GM21619 (cell line): ENCODE measurements around the gene LRRC4C.

Experiments
- ATAC-seq: cut with Tn5 transposase; IDR thresholded peaks from one replicate; pipeline ENCODE4 v1.9.1; 2021; ENCODE audit not compliant: unreplicated experiment

Gene LRRC4C

DNA sequence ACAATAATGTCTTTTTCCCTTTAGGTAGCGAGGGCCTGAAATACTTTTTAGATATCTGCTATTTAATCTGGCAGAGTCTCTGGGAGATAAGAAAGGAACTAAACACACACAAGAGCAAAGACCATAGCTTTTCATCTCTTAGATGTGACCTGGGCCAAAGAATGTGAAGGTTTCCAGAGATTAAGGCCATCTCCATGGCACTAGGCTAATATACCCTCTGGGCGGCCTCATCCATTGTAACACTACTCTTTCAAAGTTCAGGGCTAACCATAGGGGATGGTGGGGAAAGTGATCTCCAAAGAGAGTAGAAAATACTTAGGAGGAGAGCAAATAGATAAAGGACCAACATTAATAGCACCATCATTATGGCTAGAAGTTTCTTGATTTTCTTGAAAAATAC, 326.4 kb downstream of the LRRC4C start:
- no peak for ATAC-seq

DNA sequence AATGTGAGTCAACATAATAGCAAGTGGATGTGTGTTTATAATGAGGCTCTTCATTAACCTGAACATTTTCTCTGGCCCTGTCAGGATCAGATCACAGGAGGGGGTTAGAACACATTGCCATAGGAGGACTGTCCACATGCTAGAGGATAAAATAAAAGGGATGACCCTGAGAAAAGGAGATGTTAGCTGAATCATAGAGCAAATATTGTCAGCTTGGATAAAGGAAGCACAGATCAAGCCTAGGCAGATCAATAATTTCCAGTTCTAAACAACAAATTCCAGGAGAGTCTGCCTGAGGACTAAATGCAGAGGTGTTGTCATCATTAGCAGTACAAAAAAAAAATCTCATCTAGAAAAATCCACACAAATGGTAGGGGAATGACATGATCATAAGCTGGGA, 337.9 kb downstream of the LRRC4C start:
- no peak for ATAC-seq

DNA sequence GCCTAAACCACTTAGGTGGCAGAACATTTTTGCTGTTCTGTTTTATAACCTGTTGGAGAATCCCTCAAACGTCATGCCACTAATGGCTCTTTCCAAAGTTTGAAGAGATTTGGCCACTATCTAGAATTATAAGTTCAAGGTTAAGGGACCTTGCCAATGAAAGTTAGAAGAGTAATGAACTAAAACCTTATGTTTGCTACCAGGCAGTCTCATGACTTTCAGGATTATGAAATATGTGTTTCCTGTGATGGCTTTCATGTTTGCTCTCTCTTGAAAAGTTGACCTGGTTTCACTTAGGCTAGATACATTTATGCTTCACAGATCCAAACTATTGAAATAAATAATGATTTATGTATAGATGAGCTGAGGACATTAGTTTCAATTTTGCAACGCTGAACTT, 340.0 kb downstream of the LRRC4C start:
- no peak for ATAC-seq

DNA sequence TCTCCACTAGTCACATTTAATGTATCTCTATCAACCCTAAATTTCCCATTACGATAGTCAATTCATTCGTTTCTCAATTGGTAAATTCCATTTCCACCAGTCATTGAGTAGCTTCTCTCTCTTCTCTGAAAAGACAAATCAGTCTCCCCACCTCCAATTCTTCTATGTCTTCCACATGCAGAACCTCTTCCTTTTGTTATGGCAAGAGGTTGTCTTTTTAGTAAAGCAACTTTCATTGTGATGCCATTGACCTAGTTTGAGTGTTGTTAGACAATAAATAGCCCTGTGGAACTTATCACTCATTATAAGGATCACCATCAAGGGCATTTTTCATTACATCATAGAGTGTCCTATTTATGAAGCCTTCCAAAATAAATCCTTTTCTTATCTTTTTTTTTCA, 340.9 kb downstream of the LRRC4C start:
- no peak for ATAC-seq

DNA sequence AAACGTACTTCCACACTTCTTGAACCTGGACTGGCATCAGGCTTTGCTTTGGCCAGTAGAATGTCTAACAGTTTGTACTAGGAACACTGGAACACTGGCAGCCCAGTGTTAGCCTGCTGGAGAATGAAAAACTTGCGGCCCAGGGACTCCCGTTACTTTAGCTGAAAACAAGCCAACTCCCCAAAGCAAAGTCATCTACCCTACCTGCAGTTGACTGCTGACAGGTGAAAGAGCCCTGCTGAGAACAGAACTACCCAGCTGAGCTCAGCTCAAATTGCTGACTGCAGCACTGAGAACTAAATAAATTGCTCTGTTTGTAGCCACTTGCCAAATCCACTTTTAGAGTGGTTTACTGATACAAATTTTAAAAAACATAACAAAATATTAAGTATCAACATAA, 342.5 kb downstream of the LRRC4C start:
- ATAC-seq = no peak

DNA sequence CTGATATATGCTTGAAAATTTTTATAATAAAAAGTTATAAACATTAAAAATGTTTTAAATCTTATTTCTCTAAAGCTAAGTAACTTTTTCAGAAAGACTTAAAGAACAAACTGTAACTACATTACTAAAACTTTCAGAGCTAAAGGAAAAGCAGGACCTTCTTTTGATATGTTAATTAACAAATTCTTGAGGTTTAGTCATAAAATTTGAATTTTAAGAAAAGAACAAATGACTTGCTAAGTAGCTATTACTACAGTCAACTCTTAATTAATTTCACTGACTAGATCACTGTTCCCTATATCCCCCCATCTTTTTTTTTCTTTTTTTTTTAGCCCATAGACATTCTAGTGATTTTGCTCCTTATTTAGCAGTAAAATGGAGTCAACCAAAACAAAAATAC, 344.4 kb downstream of the LRRC4C start:
- no peak for ATAC-seq

DNA sequence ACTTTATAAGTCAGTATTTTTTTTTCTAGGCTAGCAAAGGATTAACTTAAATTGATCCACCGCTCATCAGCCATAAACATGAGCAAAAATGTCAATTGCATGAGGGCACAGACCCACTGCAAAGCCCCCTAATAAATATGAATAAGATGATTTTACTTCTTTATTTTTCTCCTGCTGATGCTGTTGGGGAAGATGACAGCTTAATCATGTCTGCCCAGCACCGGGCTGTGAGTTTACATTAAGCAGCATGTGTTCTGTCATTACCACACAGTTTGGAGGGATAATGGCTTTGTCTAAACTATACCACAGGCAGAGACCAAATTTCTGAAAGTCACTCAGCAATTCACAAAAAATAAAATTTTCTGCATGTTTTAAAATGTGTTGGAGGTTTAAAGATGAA, 346.3 kb downstream of the LRRC4C start:
- no peak for ATAC-seq

DNA sequence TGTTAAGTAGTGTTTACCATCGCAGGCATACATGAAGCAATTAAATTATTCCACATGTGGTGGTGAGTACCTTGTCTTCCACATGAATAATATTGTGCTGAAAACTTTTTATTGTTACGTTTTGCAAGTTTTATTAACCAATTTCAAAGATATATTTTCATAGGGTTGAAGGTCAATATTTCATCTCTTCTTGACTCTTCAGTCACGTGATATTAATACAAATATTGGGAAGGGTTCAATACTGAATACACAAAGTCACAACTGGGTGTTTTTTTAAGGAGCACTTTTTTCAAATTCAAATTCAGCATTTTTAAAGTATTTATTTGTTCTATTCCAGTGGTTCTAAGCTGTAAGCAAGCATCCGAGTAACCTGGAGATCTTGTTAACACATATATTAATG, 348.9 kb downstream of the LRRC4C start:
- no peak for ATAC-seq

DNA sequence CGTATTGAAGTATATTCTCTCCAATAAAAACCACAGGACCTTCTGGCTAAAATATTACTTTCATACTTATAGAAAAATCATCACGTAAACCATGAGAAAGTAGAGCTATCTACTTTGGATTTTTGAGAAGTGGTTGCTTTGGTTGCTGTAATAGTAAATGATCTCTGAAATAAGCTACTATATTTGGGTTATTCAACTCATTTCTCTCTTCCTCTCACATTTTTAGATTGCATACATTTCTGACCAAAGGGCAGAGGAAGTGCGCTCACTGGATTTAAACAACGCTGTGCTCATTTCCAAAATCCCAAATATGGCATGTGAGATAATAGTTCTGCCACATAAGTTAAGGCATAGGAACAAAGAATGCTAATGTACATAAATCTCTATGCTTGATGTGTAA, 357.0 kb downstream of the LRRC4C start:
- no peak for ATAC-seq

DNA sequence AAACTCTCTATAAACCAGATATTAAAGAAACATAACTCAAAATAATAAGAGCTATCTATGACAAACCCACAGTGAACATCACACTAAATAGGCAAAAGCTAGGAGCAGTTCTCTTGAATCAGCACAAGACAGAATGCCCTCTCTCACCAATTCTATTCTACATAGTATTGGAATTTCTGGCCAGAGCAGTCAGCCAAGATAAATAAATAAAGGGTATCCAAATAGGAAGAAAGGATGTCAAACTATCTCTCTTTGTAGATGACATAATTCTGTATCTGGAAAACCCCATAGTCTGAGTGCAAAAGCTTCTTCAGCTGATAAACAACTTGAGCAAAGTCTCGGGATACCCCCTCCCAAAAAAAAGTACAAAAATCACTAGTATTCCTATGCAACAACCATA, 359.8 kb downstream of the LRRC4C start:
- no peak for ATAC-seq

DNA sequence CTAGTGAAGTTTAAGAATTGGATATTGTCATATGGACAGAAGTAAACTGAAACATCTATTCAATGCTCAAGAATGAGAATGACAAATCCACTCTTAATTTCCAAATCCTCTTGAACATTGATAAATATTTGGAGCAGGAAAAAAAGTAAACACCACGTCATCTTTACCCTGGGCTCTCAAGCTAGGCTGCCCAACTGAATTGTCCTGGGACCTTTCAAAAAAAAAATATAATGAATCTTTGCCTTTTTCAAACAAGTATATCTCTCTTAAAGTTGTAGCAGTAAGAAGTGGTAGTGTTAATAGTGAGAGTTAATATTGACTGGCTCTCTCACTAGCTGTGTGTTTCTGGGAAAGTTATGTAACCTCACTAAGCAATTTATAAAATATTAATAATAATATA, 374.3 kb downstream of the LRRC4C start:
- no peak for ATAC-seq

DNA sequence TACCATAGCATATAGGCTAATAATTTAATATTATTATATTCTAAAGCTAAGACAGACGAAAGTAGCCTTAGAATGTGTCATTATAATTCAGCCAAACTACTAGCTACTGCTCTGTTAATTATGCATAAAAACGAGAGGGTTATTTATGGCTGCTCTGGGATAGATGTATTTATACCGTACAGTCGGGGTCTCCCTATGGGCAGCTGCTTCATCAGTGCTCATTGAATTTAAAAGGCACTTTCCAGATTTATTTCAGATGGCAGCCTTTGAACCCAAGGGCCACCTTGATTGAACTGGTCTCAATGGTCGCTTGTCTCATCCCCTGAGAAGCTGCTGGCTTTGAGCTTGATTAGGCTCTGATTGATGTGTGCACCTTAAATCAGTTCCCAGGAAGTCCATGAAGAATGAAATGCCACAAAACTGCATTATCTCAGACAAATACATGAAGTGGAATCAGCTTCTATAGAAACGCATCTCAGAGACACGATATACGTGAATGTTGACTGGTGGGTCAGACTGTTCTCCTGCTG, 377.6 kb downstream of the LRRC4C start:
- ATAC-seq = no peak

DNA sequence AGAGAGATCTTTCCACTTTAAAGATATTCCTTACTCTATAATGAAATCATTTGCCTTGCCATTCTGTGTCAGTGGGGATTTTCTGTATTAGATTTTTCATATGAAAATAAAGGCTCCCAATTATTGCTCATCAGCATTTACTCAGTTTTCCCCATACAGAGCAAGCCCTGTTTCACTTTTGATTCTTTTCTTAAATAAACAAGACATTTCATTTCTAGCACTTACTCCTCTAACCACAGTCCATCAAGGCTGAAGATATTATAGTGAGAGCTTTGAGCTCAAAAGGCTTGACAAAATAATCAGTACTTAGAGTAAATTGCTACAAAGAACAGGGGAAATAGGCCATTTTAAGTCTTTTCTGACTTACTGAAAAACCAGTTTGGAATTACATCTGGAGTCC, 385.1 kb downstream of the LRRC4C start:
- no peak for ATAC-seq

DNA sequence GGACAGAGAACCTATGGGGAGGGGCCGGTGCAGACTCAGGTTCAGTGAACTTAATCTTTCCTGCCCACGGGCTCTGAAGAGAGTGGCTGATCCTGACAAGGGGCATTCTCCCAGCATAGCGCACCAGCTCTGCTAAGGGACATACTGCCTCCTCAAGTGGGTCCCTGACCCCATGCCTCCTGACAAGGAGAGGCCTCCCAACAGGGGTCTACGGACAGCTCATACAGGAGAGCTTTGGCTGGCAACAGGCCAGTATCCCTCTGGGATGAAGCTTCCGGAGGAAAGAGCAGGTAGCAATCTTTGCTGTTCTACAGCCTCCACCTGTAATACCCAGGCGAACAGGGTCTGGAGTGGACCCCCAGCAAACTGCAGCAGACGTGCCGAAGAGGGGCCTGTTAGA, 394.0 kb downstream of the LRRC4C start:
- no peak for ATAC-seq

DNA sequence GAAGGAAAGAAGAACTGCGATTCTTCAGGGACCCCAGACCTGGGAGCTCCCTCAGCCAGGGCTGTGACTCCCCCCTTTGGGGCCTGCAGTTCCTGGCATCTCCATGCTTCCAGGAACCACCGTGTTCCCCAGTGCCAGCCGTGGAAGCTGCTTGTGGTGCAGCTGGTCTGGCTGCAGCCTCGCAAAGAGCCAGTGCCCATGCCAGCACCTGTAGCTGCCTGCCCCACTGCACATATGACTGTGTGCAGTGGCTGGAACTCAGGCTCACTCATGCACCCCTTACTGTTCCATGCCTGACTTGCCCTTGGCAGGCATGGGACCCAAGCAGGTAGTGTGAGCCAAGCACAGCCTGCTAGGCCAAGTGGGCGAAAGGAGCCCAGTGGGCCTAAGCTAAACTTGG, 401.3 kb downstream of the LRRC4C start:
- no peak for ATAC-seq

DNA sequence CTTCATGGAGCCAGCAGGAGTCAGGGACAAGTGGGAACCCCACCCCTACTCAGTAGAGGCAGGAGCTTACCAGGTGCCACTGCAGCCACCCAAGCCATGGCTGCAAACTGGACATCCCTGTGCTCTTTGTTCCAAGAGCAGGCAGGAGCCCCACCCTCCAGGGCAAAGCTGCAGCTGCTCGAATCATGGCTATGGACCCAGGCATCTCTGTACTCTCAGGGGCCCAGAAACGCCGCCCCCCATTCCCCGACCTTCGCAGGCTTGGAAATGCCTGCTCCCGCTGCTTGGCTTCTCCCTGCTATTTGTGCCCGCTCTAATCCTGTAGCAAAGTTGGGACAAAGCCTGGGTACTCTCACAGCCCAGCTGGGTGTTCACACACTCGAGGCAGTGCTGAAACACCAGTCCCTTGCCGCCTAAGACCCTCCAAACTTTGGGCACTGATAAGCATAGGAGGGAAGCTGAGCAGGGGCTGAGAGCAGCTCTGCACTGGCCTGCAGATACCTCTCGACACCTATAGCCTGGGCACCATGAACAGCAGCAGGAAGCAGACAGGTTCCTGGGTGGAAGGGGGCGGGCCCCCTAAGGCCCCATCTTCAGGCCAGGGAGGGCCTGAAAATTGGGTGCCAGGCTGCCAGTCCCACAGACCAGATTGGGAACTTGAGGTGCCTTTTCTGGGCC, 402.4 kb downstream of the LRRC4C start:
- ATAC-seq = no peak

DNA sequence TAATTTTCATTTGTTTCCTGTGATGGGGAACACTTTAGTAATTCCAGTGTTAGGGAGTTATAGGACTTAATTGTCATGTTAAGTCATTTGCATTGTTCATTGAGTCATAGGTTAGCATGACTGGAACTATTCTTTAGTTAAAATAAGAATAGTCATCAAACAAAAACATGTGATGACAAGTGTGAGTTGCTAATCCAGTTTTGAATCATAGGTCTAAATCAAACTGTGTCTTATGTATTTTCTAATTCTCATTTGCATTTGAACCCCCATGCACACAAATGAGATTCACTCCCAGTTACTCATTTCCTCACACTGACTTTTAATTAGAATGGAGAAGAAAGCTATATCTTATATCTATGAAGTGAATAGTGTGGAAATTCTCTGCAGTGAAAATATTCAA, 405.6 kb downstream of the LRRC4C start:
- ATAC-seq = no peak

DNA sequence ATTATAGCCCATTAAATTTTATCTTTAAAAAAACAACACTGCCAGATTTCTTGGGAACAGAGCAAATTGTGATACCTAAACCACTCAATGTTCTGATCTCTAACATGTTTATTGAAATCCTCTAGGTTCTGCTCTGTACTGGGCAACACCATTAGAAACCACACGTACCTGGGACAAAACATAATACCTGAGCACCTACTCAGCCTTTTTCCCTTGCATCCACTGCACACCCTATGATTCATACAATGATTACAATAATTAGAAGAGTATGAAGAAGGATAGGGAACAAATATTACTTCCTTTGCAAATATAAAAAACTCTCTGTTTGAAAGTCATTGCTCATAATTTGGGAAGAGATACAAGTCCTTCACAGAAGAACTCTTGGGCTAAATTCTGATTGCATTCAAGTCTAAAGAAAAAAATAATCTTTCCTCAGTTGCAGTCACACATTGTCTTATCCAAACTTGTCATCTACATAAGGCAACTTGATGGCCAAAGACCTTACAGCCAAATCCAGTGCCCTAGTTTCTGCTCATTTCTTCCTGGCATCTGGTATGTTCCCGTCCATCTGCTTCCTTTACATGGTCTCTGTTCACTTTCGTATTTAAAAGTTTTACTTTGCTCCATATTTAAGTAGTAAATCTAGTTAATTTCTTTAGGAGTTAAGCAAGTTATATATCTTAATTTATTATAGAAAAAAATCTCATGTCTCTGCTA, 407.4 kb downstream of the LRRC4C start:
- no peak for ATAC-seq

DNA sequence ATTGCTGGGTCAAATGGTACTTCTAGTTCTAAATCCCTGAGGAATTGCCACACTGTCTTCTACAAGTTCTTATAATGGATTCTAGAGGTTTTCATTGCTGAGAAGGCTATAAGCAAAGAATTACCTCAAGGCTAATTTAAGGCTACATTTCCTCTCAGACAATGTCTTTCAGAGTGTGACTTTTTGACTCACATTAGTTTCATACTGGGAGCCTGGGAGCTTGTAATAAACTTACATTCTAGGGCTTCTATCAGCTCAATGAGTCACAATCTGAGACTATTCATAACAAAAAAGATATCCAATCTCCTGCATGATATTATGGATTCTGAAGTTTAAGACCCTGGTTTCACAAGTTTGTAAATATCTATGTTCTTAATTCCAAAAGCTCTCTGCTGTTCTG, 408.7 kb downstream of the LRRC4C start:
- no peak for ATAC-seq

DNA sequence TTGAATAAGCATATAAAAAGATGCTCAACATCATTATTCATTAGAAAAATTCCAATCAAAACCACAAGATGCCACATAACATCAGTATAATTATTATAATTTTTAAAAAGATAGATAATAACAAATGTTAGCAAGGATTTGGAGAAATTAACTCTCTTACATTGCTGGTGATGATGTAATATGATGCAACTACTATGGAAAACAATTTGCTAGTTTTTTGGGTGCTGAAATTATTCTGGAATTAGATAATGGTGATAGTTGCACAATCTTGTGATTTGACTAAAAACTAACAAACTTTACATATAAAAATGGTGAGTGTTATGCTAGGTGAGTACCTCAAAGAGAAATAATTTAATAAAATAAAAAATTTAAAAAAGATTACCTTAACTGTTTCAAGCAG, 412.2 kb downstream of the LRRC4C start:
- ATAC-seq = no peak

DNA sequence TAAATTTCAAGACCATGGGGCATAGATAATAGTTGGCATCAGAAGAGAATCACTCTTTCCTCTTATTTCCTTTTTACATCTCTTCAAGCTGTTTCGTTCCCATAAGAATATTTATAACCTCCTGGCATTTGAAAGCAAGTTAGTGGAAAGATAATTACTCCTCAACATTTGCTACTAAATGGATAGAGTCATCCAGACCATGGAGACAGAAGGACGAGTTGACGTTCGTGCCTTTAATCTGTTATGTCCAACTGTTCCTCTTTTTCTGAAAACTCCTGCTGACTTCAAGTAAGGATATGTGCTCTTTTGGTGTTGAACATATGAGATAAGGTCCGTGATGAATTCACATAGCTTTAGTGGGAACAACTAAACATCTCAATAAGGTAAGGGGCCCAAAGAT, 414.2 kb downstream of the LRRC4C start:
- no peak for ATAC-seq

DNA sequence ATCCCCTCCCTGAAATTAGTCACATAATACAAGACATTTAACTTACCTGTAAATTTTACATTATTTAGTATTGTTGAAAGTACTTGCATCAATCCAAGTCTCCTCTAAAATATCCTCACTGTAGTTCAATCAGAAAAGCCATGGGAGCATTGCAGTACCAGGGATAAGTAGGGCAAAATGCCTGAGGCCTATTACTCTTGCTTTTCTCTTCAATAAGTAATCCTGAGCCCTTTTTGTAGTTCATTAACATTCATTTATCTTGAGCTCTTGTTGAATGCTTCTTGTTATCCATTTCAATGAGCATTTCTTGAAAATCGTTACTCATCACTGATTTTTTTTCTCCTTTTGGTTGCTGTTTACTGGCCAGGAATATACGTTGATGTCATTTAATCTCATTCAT, 414.7 kb downstream of the LRRC4C start:
- no peak for ATAC-seq

DNA sequence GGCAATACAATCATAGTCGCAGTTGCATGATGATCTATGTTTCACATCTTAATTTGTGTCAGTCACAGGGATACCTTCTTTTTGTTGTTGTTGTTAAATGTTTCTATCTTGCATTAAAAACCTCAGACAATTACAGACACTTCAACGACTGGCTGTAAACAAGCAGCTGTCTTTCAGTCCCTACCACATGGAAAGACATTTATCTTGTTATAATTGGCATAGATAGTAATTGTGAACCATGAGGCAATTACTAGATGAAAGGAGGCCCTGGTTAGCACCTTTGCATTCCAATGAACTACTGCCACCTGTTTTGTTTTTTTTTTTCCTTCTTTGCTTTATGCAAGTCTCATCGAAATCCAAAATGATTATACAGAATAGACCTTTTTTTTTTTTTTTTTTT, 416.8 kb downstream of the LRRC4C start:
- ATAC-seq = no peak
